ENCODE data around the gene CYFIP1. TPM values are rescaled to one million over a fixed set of nuclear protein-coding genes. Genes with fewer than 3 reads are reported as not detected.

Gene CYFIP1
- polyA plus RNA-seq, 1 donor from 2014 or later = 9.3 TPM

GRCh38 chr15:22851513-22851912 is 128.7 kb downstream of the CYFIP1 start:
- no peaks in the 10 kb centered on the region for H3K36me3 ChIP-seq (ENCODE audit: insufficient read depth, low read length)
- no peaks in the 10 kb centered on the region for H3K9me3 ChIP-seq (ENCODE audit: low read length)
- no peak overlapping the region for H3K9ac ChIP-seq (ENCODE audit: low read length)
- no peak overlapping the region for H2AFZ ChIP-seq (ENCODE audit: low read depth, low read length)
- H4K20me1 ChIP-seq (ENCODE audit: insufficient read depth) = no peaks in the 10 kb centered on the region
- H3K27ac ChIP-seq (ENCODE audit: low read length) = no peak overlapping the region
- no peaks in the 10 kb centered on the region for H3K27me3 ChIP-seq (ENCODE audit: insufficient read depth, low read depth, low read length)
- no peak overlapping the region for H3K4me2 ChIP-seq (ENCODE audit: low read length)
- H3K4me3 ChIP-seq (ENCODE audit: low read length) = no peak overlapping the region
- no peaks in the 10 kb centered on the region for H3F3A ChIP-seq (ENCODE audit: insufficient read depth, low read length, poor library complexity, severe bottlenecking)
- H3K79me2 ChIP-seq (replicated peaks; ENCODE audit: insufficient read depth, low read length) = peaks cover 9% of the 10 kb centered on the region
- H3K9me2 ChIP-seq (ENCODE audit: insufficient read depth, low read length) = no peaks in the 10 kb centered on the region
- no peak for TF ChIP-seq REST (IDR thresholded peaks at IDR 0.05; ENCODE audit: borderline replicate concordance)
- TF ChIP-seq SMC3 (conservative IDR thresholded peaks at IDR 0.05; ENCODE audit: poor library complexity) = no peak
- TF ChIP-seq EP300 (conservative IDR thresholded peaks at IDR 0.05; ENCODE audit: poor library complexity, severe bottlenecking) = no peak
- no peak for TF ChIP-seq POLR2AphosphoS5 (IDR thresholded peaks at IDR 0.05)
- no peak for TF ChIP-seq TAF1 (IDR thresholded peaks at IDR 0.05; ENCODE audit: low read depth)
- no peak for TF ChIP-seq CTCF (IDR thresholded peaks at IDR 0.05; ENCODE audit: poor library complexity, severe bottlenecking)
- no peak for TF ChIP-seq RAD21 (conservative IDR thresholded peaks at IDR 0.05)
- TF ChIP-seq MXI1 (conservative IDR thresholded peaks at IDR 0.05; ENCODE audit: poor library complexity, severe bottlenecking) = no peak
- no peak for TF ChIP-seq EZH2 (IDR thresholded peaks at IDR 0.05; ENCODE audit: borderline replicate concordance, insufficient read depth, low read length, poor library complexity, severe bottlenecking)

- H3K36me3 ChIP-seq (ENCODE audit: insufficient read depth, low read length) = no peaks in the 10 kb centered on the region
- no peak for TF ChIP-seq EZH2 (IDR thresholded peaks at IDR 0.05; ENCODE audit: borderline replicate concordance, insufficient read depth, low read length, poor library complexity, severe bottlenecking)
- TF ChIP-seq MXI1 (conservative IDR thresholded peaks at IDR 0.05; ENCODE audit: poor library complexity, severe bottlenecking) = no peak
- TF ChIP-seq POLR2AphosphoS5 (IDR thresholded peaks at IDR 0.05) = no peak
- TF ChIP-seq TAF1 (IDR thresholded peaks at IDR 0.05; ENCODE audit: low read depth) = no peak
- no peak for TF ChIP-seq REST (IDR thresholded peaks at IDR 0.05; ENCODE audit: borderline replicate concordance)
- no peak for TF ChIP-seq SMC3 (conservative IDR thresholded peaks at IDR 0.05; ENCODE audit: poor library complexity)
- TF ChIP-seq CTCF (IDR thresholded peaks at IDR 0.05; ENCODE audit: poor library complexity, severe bottlenecking) = no peak
- TF ChIP-seq RAD21 (conservative IDR thresholded peaks at IDR 0.05) = no peak
- TF ChIP-seq EP300 (conservative IDR thresholded peaks at IDR 0.05; ENCODE audit: poor library complexity, severe bottlenecking) = no peak
Measured at GRCh38 chr15:22850055-22850454, 130.1 kb downstream of the CYFIP1 start.

More at GRCh38 chr15:22850055-22850454, 130.1 kb downstream of the CYFIP1 start:
- H2AFZ ChIP-seq (ENCODE audit: low read depth, low read length) = no peak overlapping the region
- H3K9ac ChIP-seq (ENCODE audit: low read length) = no peak overlapping the region
- H3K4me2 ChIP-seq (ENCODE audit: low read length) = no peak overlapping the region
- no peaks in the 10 kb centered on the region for H4K20me1 ChIP-seq (ENCODE audit: insufficient read depth)
- H3K9me2 ChIP-seq (ENCODE audit: insufficient read depth, low read length) = no peaks in the 10 kb centered on the region
- H3K4me3 ChIP-seq (ENCODE audit: low read length) = no peak overlapping the region
- no peak overlapping the region for H3K27ac ChIP-seq (ENCODE audit: low read length)
- no peaks in the 10 kb centered on the region for H3K9me3 ChIP-seq (ENCODE audit: low read length)
- no peaks in the 10 kb centered on the region for H3K27me3 ChIP-seq (ENCODE audit: insufficient read depth, low read depth, low read length)
- peaks cover 9% of the 10 kb centered on the region for H3K79me2 ChIP-seq (replicated peaks; ENCODE audit: insufficient read depth, low read length)
- H3F3A ChIP-seq (ENCODE audit: insufficient read depth, low read length, poor library complexity, severe bottlenecking) = no peaks in the 10 kb centered on the region

Data from neural cell (in vitro differentiated cells).